Measurements from ENCODE around the gene TTC3. TPM values are rescaled to one million over a fixed set of nuclear protein-coding genes. Genes with fewer than 3 reads are reported as not detected.
A peak's percentile ranks its signal among the peaks of the same experiment; 100 is the strongest.

The TTC3 gene
- total and polyA plus RNA-seq, 9 of the 15 experiments (the other 6 are each of a cell fraction or from before 2014, with no cell fraction given): 17.5 to 92.0 (median 59.5) TPM

- Histone ChIP-seq H4K20me1 (replicated peaks; ENCODE audit: control insufficient read depth, insufficient read depth, low read length) (no peaks in the 10 kb centered on the region), H3K27me3 (ENCODE audit: control insufficient read depth in 2 of 2, insufficient read depth in 2 of 2, low read length in 2 of 2) (no peaks in the 10 kb centered on the region), H3K4me3 (no peak overlapping the region), H3K79me2 (ENCODE audit: control insufficient read depth, insufficient read depth, low read length) (no peaks in the 10 kb centered on the region), H2AFZ (ENCODE audit: low read depth, low read length) (no peak overlapping the region), H3K27ac (ENCODE audit: extremely low read depth, low read depth, low read length) (no peak overlapping the region), H3K36me3 (ENCODE audit: control insufficient read depth, insufficient read depth, low read length) (no peaks in the 10 kb centered on the region), H3K9me1 (ENCODE audit: control insufficient read depth, insufficient read depth, low read length) (no peaks in the 10 kb centered on the region), H3K4me2 (ENCODE audit: insufficient read depth, low read length) (no peak overlapping the region), H3K9ac (ENCODE audit: insufficient read depth in 1 of 2, low read depth in 2 of 2, low read length in 2 of 2) (no peak overlapping the region), H3K4me1 (replicated peaks in 1 of 2; ENCODE audit: control insufficient read depth in 2 of 2, insufficient read depth in 2 of 2, low read length in 2 of 2) (peaks cover 0 to 12% of the 10 kb centered on the region in 2 experiments; a peak in 2 of 5 replicates), H3K9me3 (replicated peaks; ENCODE audit: control insufficient read depth, insufficient read depth, low read depth, low read length) (no peaks in the 10 kb centered on the region)
- FAIRE-seq: no peak
- ChIA-PET CTCF (ENCODE audit: low intra/inter-chr PET ratio) (no interaction called here), POLR2A (interaction anchor here (0.8 kb wide), 1 partner anchor 34 kb away, joined by 3 read pairs; no protein-coding TSS in a partner anchor)
- no peak for TF ChIP-seq CBX3 (IDR thresholded peaks at IDR 0.05; ENCODE audit: borderline replicate concordance in 1 of 2, low read length in 2 of 2)
- TF ChIP-seq POLR2H (tag; IDR thresholded peaks at IDR 0.05; ENCODE audit: low read depth): no peak
- no peak for ATAC-seq
- 53% methylated on average over 6 of the region's 6 CpGs for WGBS (ENCODE audit: insufficient coverage, low coverage, missing lambda C conversion rate)
- intact Hi-C loops (cut with micrococcal nuclease) (no loop called here), in situ Hi-C loops (cut with MboI) (no loop called here)
- no peak for DNase-seq (ENCODE audit: extremely low read depth in 1 of 4, low spot score in 3 of 4)
- BruUV-seq (replicated peaks): no TSS peak
Observed at GRCh38 chr21:37045556-37045955, 27.5 kb upstream of the TTC3 start.

- no peaks in the 10 kb centered on the region for H3K36me3 ChIP-seq (ENCODE audit: control insufficient read depth, insufficient read depth, low read length)
- H3K79me2 ChIP-seq (ENCODE audit: control insufficient read depth, insufficient read depth, low read length): no peaks in the 10 kb centered on the region
- H3K27me3 ChIP-seq (ENCODE audit: control insufficient read depth in 2 of 2, insufficient read depth in 2 of 2, low read length in 2 of 2): no peaks in the 10 kb centered on the region
- no TSS peak for BruUV-seq (replicated peaks)
- no peaks in the 10 kb centered on the region for H3K9me3 ChIP-seq (replicated peaks; ENCODE audit: control insufficient read depth, insufficient read depth, low read depth, low read length)
- 65% methylated on average over 3 of the region's 4 CpGs for WGBS (ENCODE audit: insufficient coverage, low coverage, missing lambda C conversion rate)
- ChIA-PET POLR2A (interaction anchor here (0.7 to 2.0 kb wide), 4 partner anchors 8 to 222 kb away, joined by 3 to 4 read pairs (median 3); no protein-coding TSS in a partner anchor), CTCF (ENCODE audit: low intra/inter-chr PET ratio) (interaction anchor here (0.6 kb wide), 1 partner anchor 65 kb away, joined by 3 read pairs; no protein-coding TSS in a partner anchor)
- peaks cover 0 to 11% of the 10 kb centered on the region in 2 experiments; a peak in 3 of 5 replicates for H3K4me1 ChIP-seq (replicated peaks in 1 of 2; ENCODE audit: control insufficient read depth in 2 of 2, insufficient read depth in 2 of 2, low read length in 2 of 2)
- intact Hi-C loops (cut with micrococcal nuclease) (no loop called here), in situ Hi-C loops (cut with MboI) (no loop called here)
- peak overlapping the region; percentile 76 for H2AFZ ChIP-seq (ENCODE audit: low read depth, low read length)
- H3K4me2 ChIP-seq (ENCODE audit: insufficient read depth, low read length): no peak overlapping the region
- no peak overlapping the region for H3K4me3 ChIP-seq
- no peaks in the 10 kb centered on the region for H4K20me1 ChIP-seq (replicated peaks; ENCODE audit: control insufficient read depth, insufficient read depth, low read length)
- ATAC-seq (no peak), FAIRE-seq (no peak), DNase-seq (ENCODE audit: extremely low read depth in 1 of 4, low spot score in 3 of 4) (no peak)
- peak overlapping the region in 1 of 2 experiments; percentile 36; a peak in 1 of 4 replicates for H3K9ac ChIP-seq (ENCODE audit: insufficient read depth in 1 of 2, low read depth in 2 of 2, low read length in 2 of 2)
- no peaks in the 10 kb centered on the region for H3K9me1 ChIP-seq (ENCODE audit: control insufficient read depth, insufficient read depth, low read length)
- no peak for TF ChIP-seq KAT7 (CRISPR knock-in tag; IDR thresholded peaks at IDR 0.05; ENCODE audit: borderline replicate concordance)
- TF ChIP-seq ZNF24 (IDR thresholded peaks at IDR 0.05): no peak
- TF ChIP-seq C11orf30 (IDR thresholded peaks at IDR 0.05; ENCODE audit: low read depth): peak; percentile 47; the same call in 1 of the 2 replicates
- TF ChIP-seq MAFG (tag; conservative IDR thresholded peaks at IDR 0.05): peak; percentile 17; the same call in 1 of the 2 replicates
- TF ChIP-seq NFE2 (IDR thresholded peaks at IDR 0.05; ENCODE audit: low read depth): peak; percentile 50
- TF ChIP-seq ZNF239 (CRISPR knock-in tag; IDR thresholded peaks at IDR 0.05): no peak
- peak; percentile 31 for TF ChIP-seq ZNF316 (IDR thresholded peaks at IDR 0.05)
- no peak overlapping the region for H3K27ac ChIP-seq (ENCODE audit: extremely low read depth, low read depth, low read length)
Observed at GRCh38 chr21:37047079-37047478, 26.0 kb upstream of the TTC3 start.
